Epithelial cell of proximal tubule (primary cell): ENCODE measurements around the gene KRTAP9-6. TPM values are rescaled to one million over a fixed set of nuclear protein-coding genes. Genes with fewer than 3 reads are reported as not detected.
"Not testable (repeated sequence)": the region's sequence is repeated elsewhere in the genome, so short reads cannot be mapped to it uniquely, and the experiment has no call there.

Source experiments
- DNase-seq: peaks from one replicate; pipeline ENCODE4 v3.0.0-alpha.2; 2011; ENCODE audit warnings: low read depth
- H3K4me3 ChIP-seq: 2 replicates; pipeline ENCODE4 v1.5.1; 2011; ENCODE audit warnings: low read depth, mild to moderate bottlenecking, low read length
- CTCF ChIP-seq: conservative IDR thresholded peaks from 2 replicates; pipeline ENCODE4 v1.5.1; 2012; ENCODE audit warnings: low read depth, mild to moderate bottlenecking, low read length
- total RNA-seq: library from RNA; depleted of rRNA; stranded (reverse); fragments of >200 nt; gene quantifications from 2 replicates; pipeline ENCODE4 v1.2.3, GENCODE V29; 2015

KRTAP9-6 gene
- total RNA-seq: not detected in 2 replicates

DNA sequence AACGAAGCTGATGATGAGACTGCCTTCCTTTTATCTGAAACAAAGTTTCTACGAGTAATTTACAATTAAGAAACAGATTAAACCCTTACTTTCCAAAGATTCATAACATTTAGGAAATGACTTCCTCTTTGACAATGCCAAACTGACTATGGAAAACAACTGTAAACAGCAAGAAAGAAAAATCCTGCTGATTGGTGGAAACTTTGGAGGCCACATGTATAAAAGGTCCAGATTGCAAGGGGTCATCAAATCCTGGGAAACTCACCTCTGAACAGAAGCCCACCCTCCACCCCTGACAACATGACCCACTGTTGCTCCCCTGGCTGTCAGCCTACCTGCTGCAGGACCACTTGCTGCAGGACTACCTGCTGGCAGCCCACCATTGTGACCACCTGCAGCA, at the start of gene KRTAP9-6:
KRTAP9-6 (plus strand) TSS at position 301 of the 400 bp plus-strand sequence; CDS start at position 301, 0 bp downstream.
- DNase-seq: no peak
- no peak within 1 kb of the TSS for H3K4me3 ChIP-seq
- no peak for TF ChIP-seq CTCF

DNA sequence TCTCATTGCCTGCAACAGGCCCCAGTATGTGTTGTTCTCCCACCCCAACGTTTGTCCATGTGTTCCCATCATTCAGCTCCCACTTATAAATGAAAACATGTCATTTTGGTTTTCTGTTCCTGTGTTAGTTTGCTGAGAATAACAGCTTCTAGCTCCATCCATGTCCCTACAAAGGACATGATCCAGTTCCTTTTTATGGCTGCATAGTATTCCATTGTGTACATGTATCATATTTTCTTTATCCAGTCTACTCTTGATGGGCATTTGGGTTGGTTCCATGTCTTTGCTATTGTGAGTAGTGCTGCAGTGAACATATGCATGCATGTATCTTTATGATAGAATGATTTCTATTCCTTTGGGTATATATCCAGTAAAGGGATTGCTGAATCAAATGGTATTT, 49.5 kb upstream of the KRTAP9-6 start:
- TF ChIP-seq CTCF: no peak
- H3K4me3 ChIP-seq: no peak overlapping the region
- DNase-seq: no peak

DNA sequence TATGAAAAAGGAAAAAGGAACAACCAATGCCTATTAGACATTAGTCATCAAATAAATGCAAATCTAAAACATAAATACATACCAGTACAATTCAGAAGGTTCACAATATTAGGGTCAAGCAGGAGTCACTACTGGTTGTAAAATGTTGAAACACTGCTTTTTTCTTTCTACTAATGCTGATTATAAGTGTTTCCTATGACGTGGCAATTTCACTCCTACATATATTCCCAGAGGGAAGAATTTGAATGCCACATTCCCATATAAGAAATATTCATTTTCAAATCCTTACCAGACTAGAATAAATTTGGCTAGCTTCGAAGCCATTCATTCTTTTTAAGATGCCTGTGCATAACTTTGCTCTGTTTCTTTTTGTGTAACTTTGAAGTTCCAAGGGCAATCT, 41.4 kb upstream of the KRTAP9-6 start:
- no peak for DNase-seq
- no peak overlapping the region for H3K4me3 ChIP-seq
- TF ChIP-seq CTCF: no peak

DNA sequence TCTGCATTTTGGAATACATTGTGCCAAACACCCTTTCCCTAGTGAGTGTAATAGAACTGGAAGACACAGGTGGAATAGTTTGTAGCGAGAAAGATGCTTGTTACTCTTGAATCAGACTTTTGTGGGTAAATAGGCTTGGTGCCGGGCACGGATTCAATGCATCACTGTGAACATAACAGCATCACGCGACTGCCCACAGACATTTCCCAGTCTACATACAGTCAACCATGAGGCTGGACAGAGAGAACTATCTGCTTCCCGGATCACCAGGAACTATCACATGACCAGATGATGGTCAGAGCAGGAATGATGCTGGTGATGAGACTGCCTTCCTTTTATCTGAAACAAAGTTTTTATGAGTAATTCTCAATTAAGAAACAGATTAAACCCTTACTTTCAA, 39.1 kb upstream of the KRTAP9-6 start:
- DNase-seq: no peak
- no peak for TF ChIP-seq CTCF
- no peak overlapping the region for H3K4me3 ChIP-seq

GRCh38 chr17:41226598-41227095, 38.5 kb upstream of the KRTAP9-6 start, which contains the start of gene KRTAP9-2:
KRTAP9-2 (plus strand) TSS chr17:41226648; CDS start chr17:41226655, 7 bp downstream.
- DNase-seq, H3K4me3 ChIP-seq: not testable (repeated sequence)

DNA sequence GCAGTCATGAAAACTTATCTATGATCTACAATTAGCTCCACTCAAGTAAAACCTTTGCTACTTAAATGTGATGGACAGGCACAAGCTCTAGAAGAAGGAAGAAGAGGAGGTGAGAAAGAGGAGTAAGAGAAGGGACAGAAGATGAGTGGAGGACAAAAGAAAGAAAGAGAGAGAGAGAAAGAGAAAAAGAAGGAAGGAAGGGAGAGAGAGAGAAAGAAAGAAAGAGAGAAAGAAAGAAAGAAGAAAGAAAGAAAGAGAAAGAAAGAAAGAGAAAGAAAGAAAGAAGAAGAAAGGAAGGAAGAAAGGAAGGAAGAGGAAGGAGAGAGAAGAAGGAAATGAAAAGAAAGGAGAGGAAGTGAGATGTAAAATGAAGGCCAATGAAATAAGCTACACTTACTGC, 35.1 kb upstream of the KRTAP9-6 start:
- DNase-seq: no peak
- no peak for TF ChIP-seq CTCF
- no peak overlapping the region for H3K4me3 ChIP-seq

- TF ChIP-seq CTCF: no peak
- no peak overlapping the region for H3K4me3 ChIP-seq
- DNase-seq: no peak
Observed at GRCh38 chr17:41231731-41232130, 33.4 kb upstream of the KRTAP9-6 start.

DNA sequence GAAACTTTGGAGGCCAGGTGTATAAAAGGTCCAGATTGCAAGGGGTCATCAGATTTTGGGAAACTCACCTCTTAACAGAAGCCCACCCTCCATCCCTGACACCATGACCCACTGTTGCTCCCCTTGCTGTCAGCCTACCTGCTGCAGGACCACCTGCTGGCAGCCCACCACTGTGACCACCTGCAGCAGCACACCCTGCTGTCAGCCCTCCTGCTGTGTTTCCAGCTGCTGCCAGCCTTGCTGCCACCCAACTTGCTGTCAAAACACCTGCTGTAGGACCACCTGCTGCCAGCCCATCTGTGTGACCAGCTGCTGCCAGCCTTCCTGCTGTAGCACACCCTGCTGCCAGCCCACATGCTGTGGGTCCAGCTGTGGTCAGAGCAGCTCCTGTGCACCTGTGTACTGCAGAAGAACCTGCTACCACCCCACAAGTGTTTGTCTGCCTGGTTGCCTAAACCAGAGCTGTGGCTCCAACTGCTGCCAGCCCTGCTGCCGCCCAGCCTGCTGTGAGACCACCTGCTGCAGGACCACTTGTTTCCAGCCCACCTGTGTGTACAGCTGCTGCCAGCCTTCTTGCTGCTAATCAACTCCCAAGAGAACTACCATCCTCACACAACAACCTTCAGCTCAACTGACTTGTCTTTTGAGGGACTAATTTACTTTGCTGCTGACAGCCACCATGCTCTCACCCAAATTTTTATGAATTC, 32.6 kb upstream of the KRTAP9-6 start, which contains the start of gene KRTAP9-3:
KRTAP9-3 (plus strand) TSS at position 51 of the 707 bp plus-strand sequence; CDS start at position 104, 53 bp downstream.
- H3K4me3 ChIP-seq, DNase-seq: not testable (repeated sequence)

DNA sequence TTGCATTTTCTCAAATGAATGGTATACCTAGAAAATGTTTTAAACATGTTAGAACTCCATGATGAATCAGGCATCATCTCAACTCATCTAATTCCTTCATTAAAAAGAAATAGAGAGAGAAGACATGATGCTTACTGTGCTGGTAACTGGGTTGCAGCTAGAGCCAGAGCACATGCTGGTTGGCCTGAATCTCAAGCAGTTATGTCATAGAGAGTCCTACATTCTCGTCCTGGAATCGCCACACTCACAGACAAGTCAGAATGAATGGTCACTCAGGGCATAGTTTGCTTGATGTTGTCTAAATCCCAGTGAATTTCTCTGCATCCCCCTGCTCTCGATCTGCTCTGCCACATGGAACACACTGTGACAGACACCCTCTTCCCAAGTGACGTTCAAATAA, 28.1 kb upstream of the KRTAP9-6 start:
- not testable (repeated sequence) for H3K4me3 ChIP-seq

GRCh38 chr17:41237949-41238437, 27.2 kb upstream of the KRTAP9-6 start, which contains the start of gene KRTAP9-8:
KRTAP9-8 (plus strand) TSS chr17:41237999; CDS start chr17:41238052, 53 bp downstream.
- not testable (repeated sequence) for DNase-seq, H3K4me3 ChIP-seq

More for the DNA sequence above, 28.1 kb upstream of the KRTAP9-6 start:
- not testable (repeated sequence) for DNase-seq

DNA sequence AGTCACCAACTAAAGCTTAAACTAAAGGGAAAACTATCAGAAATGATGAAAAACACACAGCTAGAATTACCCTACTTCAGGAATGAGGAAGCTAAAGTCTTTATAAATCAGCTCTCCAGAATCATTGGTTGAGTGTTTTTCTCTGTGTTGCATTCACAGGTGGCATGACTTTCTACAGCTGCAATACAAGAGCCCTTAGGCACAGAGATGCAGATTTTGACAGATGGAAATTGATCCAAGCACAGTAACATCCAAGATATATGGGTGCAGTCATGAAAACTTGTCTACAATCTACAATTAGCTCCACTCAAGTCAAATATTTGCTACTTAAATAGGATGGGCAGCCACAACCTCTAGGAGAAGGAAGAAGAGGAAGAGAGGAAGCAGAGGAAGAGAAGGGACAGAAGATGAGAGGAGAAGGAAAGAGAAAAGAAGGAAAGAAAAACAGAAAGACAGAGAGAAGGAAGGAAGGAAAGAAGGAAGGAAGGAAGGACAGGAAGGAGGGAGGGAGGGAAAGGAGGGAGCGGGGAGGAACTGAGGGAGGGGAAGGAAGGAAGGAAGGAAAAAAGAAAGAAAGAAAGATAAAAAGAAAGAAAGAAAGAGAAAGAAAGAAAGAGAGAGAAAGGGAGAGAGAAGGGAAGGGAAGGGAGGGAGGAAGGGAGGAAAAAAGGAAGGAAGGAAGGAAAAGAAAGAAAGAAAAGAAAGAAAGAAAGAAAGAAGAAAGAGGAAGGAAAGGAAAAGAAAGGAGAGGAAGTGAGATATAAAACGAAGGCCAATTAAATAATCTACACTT, 18.0 kb upstream of the KRTAP9-6 start:
- not testable (repeated sequence) for DNase-seq, H3K4me3 ChIP-seq
